Fibroblast of lung (primary cell): ENCODE data around the gene RUVBL2. TPM values are rescaled to one million over a fixed set of nuclear protein-coding genes. Genes with fewer than 3 reads are reported as not detected.

ENCODE experiments used
- DNase-seq, 2 donors: peaks; one replicate each; pipeline versions ENCODE4 v3.0.0 to v3.0.0-alpha.2; 2010; ENCODE audit warnings: low read depth in 2 of 2
- H2AFZ ChIP-seq: 2 replicates; pipeline ENCODE4 v1.5.1; 2012; ENCODE audit warnings: low read length, control low read depth, inconsistent platforms
- H3K27ac ChIP-seq: 2 replicates; pipeline ENCODE4 v1.5.1; 2011; ENCODE audit warnings: low read length, control low read depth; ENCODE audit not compliant: insufficient read depth
- H3K27me3 ChIP-seq: 2 replicates; pipeline ENCODE4 v1.5.1; 2011; ENCODE audit warnings: mild to moderate bottlenecking, low read length; ENCODE audit not compliant: control insufficient read depth, insufficient read depth
- H3K36me3 ChIP-seq: 2 replicates; pipeline ENCODE4 v1.5.1; 2011; ENCODE audit warnings: low read length; ENCODE audit not compliant: control insufficient read depth, insufficient read depth
- H3K4me1 ChIP-seq: 2 replicates; pipeline ENCODE4 v1.5.1; 2011; ENCODE audit warnings: low read length; ENCODE audit not compliant: control insufficient read depth, insufficient read depth; ENCODE audit errors: extremely low read depth
- H3K4me2 ChIP-seq: 2 replicates; pipeline ENCODE4 v1.5.1; 2011; ENCODE audit warnings: low read length, control low read depth; ENCODE audit not compliant: insufficient read depth; ENCODE audit errors: extremely low read depth
- H3K4me3 ChIP-seq, 4 experiments: fragments of 200-600 bp in 1 of 4; sonication (generic) in 1 of 4; replicated peaks in 1 of 4; 2 replicates each; pipeline ENCODE4 v1.5.1; 2011 to 2016; ENCODE audit warnings: low read length in 4 of 4, low read depth in 3 of 4, mild to moderate bottlenecking in 3 of 4, control low read depth in 2 of 4, inconsistent platforms in 1 of 4, mixed read lengths in 1 of 4; ENCODE audit not compliant: insufficient read depth in 1 of 4; ENCODE audit errors: control extremely low read depth in 1 of 4
- H3K79me2 ChIP-seq: 2 replicates; pipeline ENCODE4 v1.5.1; 2012; ENCODE audit warnings: mild to moderate bottlenecking, low read length, inconsistent platforms; ENCODE audit not compliant: control insufficient read depth, insufficient read depth
- H3K9ac ChIP-seq: 2 replicates; pipeline ENCODE4 v1.5.1; 2011; ENCODE audit warnings: mild to moderate bottlenecking, low read length, control low read depth; ENCODE audit not compliant: insufficient read depth
- H3K9me3 ChIP-seq: 2 replicates; pipeline ENCODE4 v1.5.1; 2012; ENCODE audit warnings: low read depth, low read length; ENCODE audit not compliant: control insufficient read depth, insufficient read depth
- H4K20me1 ChIP-seq: 2 replicates; pipeline ENCODE4 v1.5.1; 2011; ENCODE audit warnings: low read length; ENCODE audit not compliant: control insufficient read depth, insufficient read depth; ENCODE audit errors: extremely low read depth
- EZH2 ChIP-seq: IDR thresholded peaks from 2 replicates; pipeline ENCODE4 v1.5.1; 2012; ENCODE audit warnings: low read length, control low read depth, mild to moderate bottlenecking; ENCODE audit errors: missing control alignments
- polyA plus RNA-seq, 2 donors: library from polyadenylated mRNA; depleted of rRNA in 1 of 2; stranded (reverse) in 1 of 2; unstranded in 1 of 2; fragments of >200 nt; gene quantifications; 2 replicates each; pipeline ENCODE4 v1.2.1, GENCODE V29; 2011 to 2012; ENCODE audit warnings: missing spikeins in 1 of 2
- total RNA-seq: library from RNA; depleted of rRNA; stranded (reverse); fragments of >200 nt; gene quantifications from 2 replicates; pipeline ENCODE4 v1.2.1, GENCODE V29; 2014
- TF ChIP-seq, protein P1 (sequence below), 2 donors: IDR thresholded peaks in 1 of 2; conservative IDR thresholded peaks in 1 of 2; 1 replicate in 1 of 2; 2 replicates in 1 of 2; pipeline ENCODE4 v1.5.1; 2011 to 2012; ENCODE audit warnings: low read length in 2 of 2, control low read depth in 1 of 2, inconsistent platforms in 1 of 2, low read depth in 1 of 2, mild to moderate bottlenecking in 1 of 2

The RUVBL2 gene
- total and polyA plus RNA-seq, 2 donors (not counting 1 experiment from before 2014, with no cell fraction given): 77.6 to 158 TPM

DNA sequence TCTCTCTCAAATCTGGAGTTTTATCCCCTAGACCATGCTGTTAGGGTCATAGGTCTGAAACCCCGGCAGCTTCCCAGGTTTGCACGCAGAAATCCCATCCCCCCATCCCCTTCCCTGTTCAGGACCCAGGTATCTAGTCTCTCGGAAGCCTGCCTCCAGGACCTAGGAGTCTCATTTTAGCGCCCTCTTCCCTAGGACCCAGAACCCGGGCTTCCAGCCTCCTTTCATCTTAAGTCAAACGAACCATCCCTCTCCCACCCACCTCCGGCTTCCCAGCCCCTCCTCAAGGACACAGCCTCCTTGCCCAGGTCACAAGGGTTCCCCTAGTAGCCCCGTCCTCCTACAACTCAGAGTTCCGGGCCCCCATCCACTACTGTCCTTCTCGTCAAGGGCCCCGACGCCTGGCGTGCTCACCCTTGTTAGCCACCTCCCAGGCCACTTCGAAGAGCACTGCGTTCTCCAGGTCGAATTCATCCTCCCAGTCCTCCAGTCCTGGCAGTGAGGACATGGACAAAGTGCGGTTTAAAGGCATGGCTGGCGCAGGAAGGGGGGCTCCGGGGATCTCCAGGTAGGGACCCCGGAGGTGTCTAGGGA, 1.0 kb upstream of the RUVBL2 start:
- DNase-seq: no peak
- H3K27me3 ChIP-seq: no peaks in the 10 kb centered on the region
- H3K9me3 ChIP-seq: no peaks in the 10 kb centered on the region
- TF ChIP-seq, protein P1, sequence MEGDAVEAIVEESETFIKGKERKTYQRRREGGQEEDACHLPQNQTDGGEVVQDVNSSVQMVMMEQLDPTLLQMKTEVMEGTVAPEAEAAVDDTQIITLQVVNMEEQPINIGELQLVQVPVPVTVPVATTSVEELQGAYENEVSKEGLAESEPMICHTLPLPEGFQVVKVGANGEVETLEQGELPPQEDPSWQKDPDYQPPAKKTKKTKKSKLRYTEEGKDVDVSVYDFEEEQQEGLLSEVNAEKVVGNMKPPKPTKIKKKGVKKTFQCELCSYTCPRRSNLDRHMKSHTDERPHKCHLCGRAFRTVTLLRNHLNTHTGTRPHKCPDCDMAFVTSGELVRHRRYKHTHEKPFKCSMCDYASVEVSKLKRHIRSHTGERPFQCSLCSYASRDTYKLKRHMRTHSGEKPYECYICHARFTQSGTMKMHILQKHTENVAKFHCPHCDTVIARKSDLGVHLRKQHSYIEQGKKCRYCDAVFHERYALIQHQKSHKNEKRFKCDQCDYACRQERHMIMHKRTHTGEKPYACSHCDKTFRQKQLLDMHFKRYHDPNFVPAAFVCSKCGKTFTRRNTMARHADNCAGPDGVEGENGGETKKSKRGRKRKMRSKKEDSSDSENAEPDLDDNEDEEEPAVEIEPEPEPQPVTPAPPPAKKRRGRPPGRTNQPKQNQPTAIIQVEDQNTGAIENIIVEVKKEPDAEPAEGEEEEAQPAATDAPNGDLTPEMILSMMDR (conservative IDR thresholded peaks at IDR 0.05 in 1 of 2, IDR thresholded peaks at IDR 0.05 in 1 of 2; ENCODE audit: low read depth in 1 of 2, low read length in 2 of 2): no peak
- no peak for TF ChIP-seq EZH2
- H3K4me2 ChIP-seq: peak overlapping the region; percentile 80
- peak overlapping the region; percentile 98 for H3K27ac ChIP-seq
- H4K20me1 ChIP-seq: no peaks in the 10 kb centered on the region
- H3K4me3 ChIP-seq: peak overlapping the region; percentile 94 to 98 (median 94)
- peaks cover 19% of the 10 kb centered on the region for H3K4me1 ChIP-seq
- H3K79me2 ChIP-seq: peaks cover 61% of the 10 kb centered on the region
- H3K9ac ChIP-seq: peak overlapping the region; percentile 93
- H3K36me3 ChIP-seq: peaks cover 5% of the 10 kb centered on the region
- peak overlapping the region; percentile 42 for H2AFZ ChIP-seq

DNA sequence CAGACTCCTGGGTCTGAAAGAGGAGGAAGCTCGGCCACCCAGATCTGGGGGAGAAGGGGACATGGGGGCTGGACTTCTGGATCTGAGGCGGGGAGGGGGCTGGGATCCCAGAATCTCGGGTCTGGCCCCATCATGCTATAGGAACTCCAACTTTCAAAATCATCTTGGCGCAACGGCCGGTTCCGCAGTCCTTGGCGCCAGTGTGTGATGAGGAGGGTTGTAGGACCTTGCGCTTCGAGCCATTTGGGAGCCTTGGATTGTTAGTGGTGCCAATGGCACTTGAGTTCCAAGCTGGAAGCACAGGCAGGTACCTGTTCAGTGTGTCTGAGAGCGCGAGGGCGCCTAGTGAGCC, 324 bp downstream of the RUVBL2 start:
- peak overlapping the region; percentile 88 for H3K27ac ChIP-seq
- H3K9ac ChIP-seq: peak overlapping the region; percentile 68

DNA sequence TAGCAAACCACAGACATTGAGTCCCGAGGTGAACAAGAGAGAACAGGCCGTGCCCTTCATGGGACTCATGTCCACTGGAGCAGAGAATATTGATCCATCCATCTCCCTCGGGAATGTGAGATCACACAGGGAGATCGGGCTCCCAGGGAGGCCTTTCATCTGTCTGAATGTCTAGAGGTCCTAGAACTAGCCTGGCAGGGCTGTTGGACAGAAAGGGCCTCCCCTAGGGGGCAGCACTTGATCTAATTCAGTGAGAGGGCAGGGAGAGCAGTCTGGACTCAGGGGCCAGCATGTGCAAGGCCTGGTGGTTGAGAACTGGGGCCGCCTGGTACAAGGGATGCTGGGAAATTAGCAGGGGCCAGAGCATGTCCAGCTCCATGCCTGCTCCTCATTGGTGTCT, 4.3 kb downstream of the RUVBL2 start:
- no peak overlapping the region for H3K4me2 ChIP-seq
- no peaks in the 10 kb centered on the region for H3K27me3 ChIP-seq
- no peak overlapping the region for H2AFZ ChIP-seq
- no peaks in the 10 kb centered on the region for H3K36me3 ChIP-seq
- peaks cover 5% of the 10 kb centered on the region for H3K4me1 ChIP-seq
- no peaks in the 10 kb centered on the region for H3K9me3 ChIP-seq
- no peaks in the 10 kb centered on the region for H4K20me1 ChIP-seq
- H3K27ac ChIP-seq: peak overlapping the region; percentile 16
- TF ChIP-seq, protein P1 (conservative IDR thresholded peaks at IDR 0.05 in 1 of 2, IDR thresholded peaks at IDR 0.05 in 1 of 2; ENCODE audit: low read depth in 1 of 2, low read length in 2 of 2): peak; percentile 44 to 60
- no peak for TF ChIP-seq EZH2
- peak; percentile 43 to 55 for DNase-seq
- peaks cover 42% of the 10 kb centered on the region for H3K79me2 ChIP-seq
- no peak overlapping the region for H3K9ac ChIP-seq
- no peak overlapping the region for H3K4me3 ChIP-seq

More for the DNA sequence above, 324 bp downstream of the RUVBL2 start:
- Histone ChIP-seq H3K27me3 (no peaks in the 10 kb centered on the region), H3K4me2 (peak overlapping the region; percentile 73), H3K79me2 (peaks cover 68% of the 10 kb centered on the region), H3K4me1 (peaks cover 19% of the 10 kb centered on the region), H4K20me1 (no peaks in the 10 kb centered on the region), H3K4me3 (peak overlapping the region; percentile 83 to 98 (median 98)), H3K36me3 (peaks cover 5% of the 10 kb centered on the region), H2AFZ (peak overlapping the region; percentile 78), H3K9me3 (no peaks in the 10 kb centered on the region)
- TF ChIP-seq, protein P1 (conservative IDR thresholded peaks at IDR 0.05 in 1 of 2, IDR thresholded peaks at IDR 0.05 in 1 of 2; ENCODE audit: low read depth in 1 of 2, low read length in 2 of 2): no peak
- TF ChIP-seq EZH2: no peak
- DNase-seq: no peak
